HL-60/S4 (cell line): ENCODE results near the gene NTN1.

ENCODE experiments used
- in situ Hi-C: fragments of 300-500 bp; cut with MboI; formaldehyde crosslinking; loops from 2 replicates; pipeline ENCODE4 v1.14.3; 2022; ENCODE audit warnings: low sequenced_read_pairs

Gene NTN1

GRCh38 chr17:9032151-9032550 is 10.8 kb downstream of the NTN1 start:
- in situ Hi-C loops, result no loop called here

DNA sequence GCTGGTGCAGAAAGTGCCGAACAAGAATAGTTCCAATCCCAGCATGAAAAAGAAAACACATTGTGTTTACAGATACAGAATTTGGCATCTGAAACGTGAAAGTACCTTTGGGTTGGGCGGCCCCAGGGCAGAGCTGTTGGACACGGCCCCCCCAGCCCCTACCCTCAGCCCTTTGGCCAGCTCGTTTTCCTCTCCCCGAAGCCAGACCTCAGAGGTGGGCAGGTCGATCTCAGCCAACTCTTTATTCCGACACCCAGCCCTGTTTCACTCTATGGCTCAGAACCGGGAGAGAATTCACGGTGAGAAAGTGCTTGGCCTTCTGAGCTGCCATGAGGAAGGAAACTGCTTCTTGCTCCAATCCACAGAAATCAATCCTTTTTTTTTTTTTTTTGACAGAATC is 11.3 kb downstream of the NTN1 start:
- in situ Hi-C loops, result no loop called here

- in situ Hi-C loops, result no loop called here
These were observed 13.9 kb downstream of the NTN1 start for GRCh38 chr17:9035249-9035648.

- in situ Hi-C loops, result no loop called here
These were observed 15.0 kb downstream of the NTN1 start for GRCh38 chr17:9036336-9036735.

GRCh38 chr17:9037736-9038135 is 16.4 kb downstream of the NTN1 start:
- in situ Hi-C loops, result no loop called here

DNA sequence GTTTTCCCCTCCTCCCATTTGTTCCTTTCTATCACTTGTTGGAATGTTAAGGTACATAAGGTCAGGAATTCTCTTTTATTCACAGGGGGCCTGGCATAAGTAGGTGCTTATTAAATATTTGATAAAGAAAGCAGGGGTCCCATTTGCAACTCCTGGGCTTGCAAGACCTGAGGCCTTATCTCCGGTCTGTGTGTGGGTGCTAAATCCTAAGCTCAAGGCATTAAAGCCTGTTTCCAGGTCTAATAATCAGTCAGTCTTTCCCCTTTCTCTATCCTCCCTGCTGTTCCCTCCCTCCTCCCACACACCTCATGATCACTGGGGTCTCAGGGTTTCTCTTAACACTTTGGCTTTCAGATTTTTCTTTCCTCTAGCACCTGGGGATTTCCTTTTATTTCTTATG is 17.1 kb downstream of the NTN1 start:
- in situ Hi-C loops, result no loop called here

- in situ Hi-C loops, result no loop called here
These were observed 23.6 kb downstream of the NTN1 start for GRCh38 chr17:9044772-9045463.

DNA sequence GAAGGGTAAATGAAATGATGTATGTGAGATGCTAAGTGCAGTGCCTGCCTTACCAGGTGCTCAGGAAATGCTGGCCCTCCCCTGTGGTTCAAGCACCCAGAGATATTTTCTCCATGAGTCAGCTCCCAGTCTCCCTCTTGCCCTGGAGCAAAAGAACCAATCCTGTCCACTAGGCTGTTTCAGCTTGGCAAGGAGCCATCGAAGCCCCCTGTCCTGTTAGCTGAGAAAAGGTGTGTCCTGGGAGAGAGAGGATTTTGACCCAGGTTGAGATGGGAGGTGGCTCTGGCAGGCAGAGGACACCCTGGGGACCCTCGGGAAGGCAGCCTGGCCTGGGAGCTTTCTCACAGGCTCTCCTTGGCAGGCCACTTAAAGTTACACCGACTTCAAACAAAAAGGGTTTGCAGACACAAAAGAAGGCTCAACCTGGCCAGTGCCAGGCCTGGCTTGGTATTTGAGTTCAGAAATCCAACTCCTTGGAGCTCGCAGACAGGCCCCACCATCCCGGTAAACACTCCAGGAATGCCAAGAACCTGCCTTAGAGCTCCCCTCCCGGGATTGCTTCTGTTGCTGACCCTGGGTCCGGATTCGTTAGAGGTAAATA is 29.6 kb downstream of the NTN1 start:
- in situ Hi-C loops, result no loop called here

- in situ Hi-C loops, result no loop called here
These were observed 30.3 kb downstream of the NTN1 start for GRCh38 chr17:9051561-9051960.

GRCh38 chr17:9052921-9053320 is 31.6 kb downstream of the NTN1 start:
- in situ Hi-C loops, result no loop called here

DNA sequence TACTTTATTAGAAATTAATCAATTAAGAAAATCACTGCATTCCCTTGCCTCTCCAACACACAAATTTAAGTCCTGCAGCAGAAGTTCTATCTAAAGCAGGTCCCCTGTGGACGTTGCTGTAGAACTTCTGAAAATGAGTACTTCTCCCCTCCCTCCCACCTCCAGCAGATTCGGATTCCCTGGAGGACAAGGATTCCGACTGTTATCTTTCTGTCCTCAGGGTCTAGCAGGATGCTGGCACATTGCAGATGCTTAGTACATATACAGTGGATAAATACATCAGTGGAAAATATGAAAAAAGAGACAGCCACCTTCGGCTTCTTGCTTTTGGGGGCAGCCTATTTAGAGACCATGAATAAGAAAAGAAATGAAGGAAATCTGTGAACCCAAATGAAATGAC is 32.1 kb downstream of the NTN1 start:
- in situ Hi-C loops, result no loop called here

GRCh38 chr17:9054126-9054975 is 33.0 kb downstream of the NTN1 start:
- in situ Hi-C loops, result no loop called here

GRCh38 chr17:9055281-9055680 is 34.0 kb downstream of the NTN1 start:
- in situ Hi-C loops, result no loop called here

DNA sequence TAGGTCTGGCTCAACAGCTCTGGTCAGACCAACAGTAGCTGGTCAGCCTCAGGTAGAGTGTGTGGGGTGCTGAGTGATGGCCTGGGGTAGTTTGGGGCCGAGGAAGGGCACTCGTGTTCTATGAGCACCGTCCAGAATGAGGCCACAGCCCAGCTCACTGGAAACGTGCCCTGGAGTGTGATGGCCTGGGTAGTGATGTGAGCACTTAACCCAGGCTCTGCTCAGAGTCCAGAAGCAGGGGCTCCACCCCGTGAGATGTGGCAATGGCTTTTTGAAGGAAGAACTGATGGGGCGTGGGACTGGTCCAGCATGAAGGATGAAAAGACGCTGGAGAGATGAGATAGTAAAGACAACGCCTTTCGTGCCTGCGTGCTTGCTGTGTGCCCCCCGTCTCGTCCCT is 35.3 kb downstream of the NTN1 start:
- in situ Hi-C loops, result no loop called here

- in situ Hi-C loops, result no loop called here
These were observed 36.0 kb downstream of the NTN1 start for GRCh38 chr17:9057310-9057709.

DNA sequence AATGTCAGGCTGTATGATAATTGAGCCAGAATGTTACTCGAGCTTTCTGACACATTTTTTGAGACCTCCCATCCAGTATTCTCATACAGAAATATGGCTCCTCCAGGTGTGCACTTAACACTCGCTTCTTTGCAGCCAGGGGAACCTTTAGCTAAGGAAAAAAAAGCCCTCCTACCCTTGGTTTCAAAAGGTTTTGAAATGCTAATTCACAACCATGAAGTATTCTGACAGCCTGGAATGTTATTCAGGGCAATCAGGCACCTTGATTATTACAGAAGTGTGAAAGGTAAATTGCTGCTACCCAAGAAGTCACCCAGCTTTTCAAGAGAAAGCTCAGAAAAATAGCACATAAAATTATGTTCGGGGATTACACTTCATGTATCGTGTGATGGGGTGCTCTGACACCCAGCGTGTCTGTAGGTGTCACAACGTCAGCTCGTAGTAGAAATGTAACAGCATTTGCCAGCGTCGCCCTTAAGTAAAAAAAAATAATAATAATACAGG is 41.1 kb downstream of the NTN1 start:
- in situ Hi-C loops, result no loop called here

DNA sequence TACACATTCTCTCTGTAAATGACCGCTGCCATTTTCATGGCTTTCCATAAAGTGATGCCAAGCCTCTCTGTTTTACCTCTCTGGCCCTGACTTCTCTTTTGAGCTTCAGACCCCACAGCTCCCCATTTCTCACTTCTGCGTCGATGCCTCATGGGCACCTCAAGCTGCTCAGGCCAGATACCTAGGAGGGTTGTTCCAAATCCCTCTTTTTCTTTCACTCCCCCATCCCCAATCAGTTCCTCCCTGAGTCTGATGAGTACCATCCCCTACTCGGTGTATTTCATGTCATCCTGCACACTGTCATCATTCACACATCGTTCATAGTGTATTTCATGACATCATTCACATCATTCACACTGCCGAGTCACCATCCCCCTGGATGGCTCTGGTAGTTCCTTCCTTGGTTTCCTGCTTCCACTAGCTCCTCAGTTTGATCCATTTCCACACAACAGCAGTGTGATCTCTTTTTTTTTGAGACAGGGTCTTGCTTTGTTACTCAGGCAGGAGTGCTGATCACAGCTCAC is 43.1 kb downstream of the NTN1 start:
- in situ Hi-C loops, result no loop called here

DNA sequence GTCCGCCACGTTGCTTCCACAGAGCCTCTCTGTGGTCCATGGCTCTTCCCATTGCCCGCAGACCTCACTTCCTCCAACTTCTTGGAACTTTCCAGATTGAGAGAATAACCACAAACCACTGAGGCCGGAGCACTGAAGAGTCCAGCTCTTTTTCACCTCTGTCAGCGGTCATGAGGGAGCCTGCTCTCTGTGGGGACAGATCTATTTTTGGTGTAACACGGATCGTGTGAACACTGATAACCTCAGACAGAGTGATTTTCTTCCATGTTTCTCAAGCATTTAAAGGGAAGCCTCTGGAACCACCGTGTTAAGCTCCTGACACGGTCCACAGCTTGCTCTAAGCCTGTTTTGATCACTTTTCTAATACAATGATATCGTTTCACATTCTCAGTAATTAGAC is 49.7 kb downstream of the NTN1 start:
- in situ Hi-C loops, result no loop called here

- in situ Hi-C loops, result no loop called here
These were observed 50.6 kb downstream of the NTN1 start for GRCh38 chr17:9071811-9072498.

DNA sequence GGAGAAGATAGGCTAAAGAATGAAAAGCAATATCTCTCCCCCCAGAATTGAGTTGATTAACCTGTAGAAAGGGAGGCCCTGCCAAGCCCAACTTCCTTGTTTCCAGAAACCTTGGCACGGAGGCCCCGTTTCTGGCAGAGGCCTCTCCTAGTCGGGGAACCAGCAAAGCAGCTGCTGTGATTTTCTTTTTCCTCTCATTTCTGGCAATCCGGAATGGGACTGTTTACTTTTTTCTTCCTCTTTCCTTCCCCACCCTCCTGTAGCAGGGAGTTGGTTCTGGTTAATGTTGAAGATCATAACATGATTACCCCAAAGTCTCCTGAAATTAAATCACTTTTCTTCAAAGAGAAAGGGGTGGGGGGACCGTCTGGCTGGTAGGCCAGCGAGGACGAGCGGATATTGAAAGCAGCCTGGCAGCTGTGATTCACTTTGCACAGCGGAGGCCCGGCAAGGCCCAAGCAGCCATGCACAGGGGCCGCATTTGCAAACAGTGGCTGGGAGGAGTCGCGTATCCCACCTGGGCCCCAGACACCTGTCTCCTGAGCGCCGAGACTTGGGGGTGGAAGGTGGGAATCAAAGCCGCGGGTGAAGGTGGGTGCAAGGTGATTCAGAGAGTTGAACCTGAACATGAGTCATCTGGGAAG is 51.5 kb downstream of the NTN1 start:
- in situ Hi-C loops, result no loop called here

GRCh38 chr17:9074131-9074530 is 52.8 kb downstream of the NTN1 start:
- in situ Hi-C loops, result no loop called here
